ENCODE results near the gene SP9.

GRCh38 chr2:174368691-174369090 is 33.9 kb downstream of the SP9 start:
- TF ChIP-seq POLR2A (IDR thresholded peaks at IDR 0.05) (no peak), CTCF (IDR thresholded peaks at IDR 0.05) (no peak)

All from right lobe of liver (tissue), 4 donors.